ENCODE data around the gene UBALD1.

UBALD1 gene

DNA sequence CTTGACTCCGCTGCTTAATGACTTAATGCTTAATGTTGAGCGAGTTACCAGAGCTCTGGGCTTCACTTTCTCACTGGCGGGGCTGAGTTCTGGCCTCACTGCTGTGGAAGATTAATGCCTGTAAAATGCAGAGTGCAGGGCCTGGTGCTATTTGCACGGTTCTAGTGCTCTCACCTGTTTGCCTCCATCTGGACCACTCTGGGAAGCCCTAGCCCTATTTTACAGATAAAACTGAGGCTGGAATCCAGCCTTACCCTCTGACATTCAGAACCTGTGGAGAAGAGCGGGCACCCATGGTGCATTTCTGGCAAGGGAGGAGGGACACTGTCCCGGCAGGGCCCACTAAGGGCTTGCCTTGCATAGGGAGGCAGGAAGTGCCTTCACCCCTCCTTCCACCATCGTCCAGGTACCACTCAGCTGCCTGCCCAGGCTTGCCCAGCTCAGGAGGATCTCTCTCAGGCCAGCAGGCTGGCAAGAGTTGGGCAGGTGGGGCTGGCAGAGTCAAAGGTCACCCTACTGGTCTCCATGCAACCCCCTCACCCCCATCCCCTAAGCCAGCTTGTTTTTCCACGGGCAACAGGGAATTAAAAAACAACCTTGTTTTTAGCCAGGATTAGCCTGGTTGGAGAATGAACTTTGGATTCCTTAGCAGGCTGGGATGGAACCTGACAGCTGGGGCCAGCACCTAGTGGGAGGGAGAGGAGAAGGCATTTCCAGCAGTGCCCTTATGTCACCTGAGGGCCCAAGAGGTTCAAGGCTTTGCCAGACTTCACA is 4.1 kb upstream of the UBALD1 start:
- DNase-seq (ENCODE audit: low spot score): peak; percentile 42
- TF ChIP-seq, protein P1, sequence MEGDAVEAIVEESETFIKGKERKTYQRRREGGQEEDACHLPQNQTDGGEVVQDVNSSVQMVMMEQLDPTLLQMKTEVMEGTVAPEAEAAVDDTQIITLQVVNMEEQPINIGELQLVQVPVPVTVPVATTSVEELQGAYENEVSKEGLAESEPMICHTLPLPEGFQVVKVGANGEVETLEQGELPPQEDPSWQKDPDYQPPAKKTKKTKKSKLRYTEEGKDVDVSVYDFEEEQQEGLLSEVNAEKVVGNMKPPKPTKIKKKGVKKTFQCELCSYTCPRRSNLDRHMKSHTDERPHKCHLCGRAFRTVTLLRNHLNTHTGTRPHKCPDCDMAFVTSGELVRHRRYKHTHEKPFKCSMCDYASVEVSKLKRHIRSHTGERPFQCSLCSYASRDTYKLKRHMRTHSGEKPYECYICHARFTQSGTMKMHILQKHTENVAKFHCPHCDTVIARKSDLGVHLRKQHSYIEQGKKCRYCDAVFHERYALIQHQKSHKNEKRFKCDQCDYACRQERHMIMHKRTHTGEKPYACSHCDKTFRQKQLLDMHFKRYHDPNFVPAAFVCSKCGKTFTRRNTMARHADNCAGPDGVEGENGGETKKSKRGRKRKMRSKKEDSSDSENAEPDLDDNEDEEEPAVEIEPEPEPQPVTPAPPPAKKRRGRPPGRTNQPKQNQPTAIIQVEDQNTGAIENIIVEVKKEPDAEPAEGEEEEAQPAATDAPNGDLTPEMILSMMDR (conservative IDR thresholded peaks at IDR 0.05; ENCODE audit: low read depth): no peak
- peak overlapping the region; percentile 91 for H3K27ac ChIP-seq
- CTCF ChIA-PET: interaction anchor here (0.6 kb wide), 1 partner anchor 335 kb away, joined by 3 read pairs; no protein-coding TSS in a partner anchor
- POLR2A ChIA-PET (ENCODE audit: low non-redundant PET): interaction anchor here (0.5 kb wide), 1 partner anchor 192 kb away, joined by 12 read pairs; no protein-coding TSS in a partner anchor

GRCh38 chr16:4617880-4618279 is 3.2 kb upstream of the UBALD1 start:
- TF ChIP-seq, protein P1 (conservative IDR thresholded peaks at IDR 0.05; ENCODE audit: low read depth): no peak
- CTCF ChIA-PET: interaction anchor here (0.5 to 0.6 kb wide), 2 partner anchors 33 to 53 kb away, joined by 3 to 8 read pairs; no protein-coding TSS in a partner anchor
- peak overlapping the region; percentile 91 for H3K27ac ChIP-seq
- POLR2A ChIA-PET (ENCODE audit: low non-redundant PET): no interaction called here
- DNase-seq (ENCODE audit: low spot score): no peak

DNA sequence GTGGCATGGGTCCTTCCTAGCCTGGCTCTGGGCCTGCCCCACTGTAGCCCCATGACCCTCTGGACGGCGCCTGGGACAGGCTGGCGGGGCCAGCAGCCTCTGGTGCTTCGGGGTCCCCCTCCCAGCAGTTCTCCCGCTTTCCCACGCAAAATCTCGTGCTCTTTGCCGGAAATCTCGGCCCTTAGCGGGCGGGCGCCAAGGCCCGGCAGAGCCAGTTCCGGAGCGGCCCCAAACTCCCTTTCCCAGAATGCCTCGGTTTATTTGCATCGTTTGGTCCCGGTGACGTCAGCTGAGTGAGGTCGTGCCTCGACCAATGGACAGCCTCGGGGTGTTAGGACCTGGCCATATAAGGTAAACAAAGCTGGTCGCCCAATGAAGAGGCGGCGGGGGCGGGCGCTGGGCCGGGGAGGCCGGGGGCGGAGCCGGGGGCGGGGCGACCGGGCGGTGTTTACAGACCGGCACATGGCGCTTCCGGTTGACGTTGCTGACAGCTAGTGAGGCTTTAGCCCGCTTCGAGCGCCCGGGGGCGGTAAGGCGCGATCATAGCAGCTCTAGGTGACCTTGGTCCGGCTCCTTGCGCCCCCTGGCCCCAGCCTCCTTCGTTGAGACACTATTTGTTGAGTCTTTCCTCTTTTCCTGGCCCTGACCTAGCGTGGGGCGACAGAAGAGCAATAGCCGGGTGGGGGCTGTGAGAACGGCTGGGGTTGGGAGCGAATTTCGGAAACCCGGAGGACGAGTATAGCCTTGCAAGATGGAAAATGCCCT is 1.5 kb upstream of the UBALD1 start:
- TF ChIP-seq, protein P1 (conservative IDR thresholded peaks at IDR 0.05; ENCODE audit: low read depth): peak; percentile 24; the same call in 1 of the 2 replicates
- POLR2A ChIA-PET (ENCODE audit: low non-redundant PET): interaction anchor here (0.6 kb wide), 1 partner anchor 1874 kb away, joined by 3 read pairs; no protein-coding TSS in a partner anchor

GRCh38 chr16:4615384-4616046 is 827 bp upstream of the UBALD1 start:
- no peak for DNase-seq (ENCODE audit: low spot score)
- peak overlapping the region; percentile 91 for H3K27ac ChIP-seq
- TF ChIP-seq, protein P1 (conservative IDR thresholded peaks at IDR 0.05; ENCODE audit: low read depth): no peak
- CTCF ChIA-PET: interaction anchor here (0.6 to 1.3 kb wide), 2 partner anchors 9 to 197 kb away, joined by 4 to 6 read pairs; partner anchors contain the start of gene MGRN1
- POLR2A ChIA-PET (ENCODE audit: low non-redundant PET): interaction anchor here (0.6 kb wide), 1 partner anchor 1873 kb away, joined by 3 read pairs; no protein-coding TSS in a partner anchor

More for the DNA sequence above, 1.5 kb upstream of the UBALD1 start:
- CTCF ChIA-PET: interaction anchor here (0.6 to 1.3 kb wide), 3 partner anchors 8 to 198 kb away, joined by 3 to 6 read pairs (median 4); partner anchors contain the start of gene MGRN1
- DNase-seq (ENCODE audit: low spot score): peak; percentile 97
- H3K27ac ChIP-seq: peak overlapping the region; percentile 91

DNA sequence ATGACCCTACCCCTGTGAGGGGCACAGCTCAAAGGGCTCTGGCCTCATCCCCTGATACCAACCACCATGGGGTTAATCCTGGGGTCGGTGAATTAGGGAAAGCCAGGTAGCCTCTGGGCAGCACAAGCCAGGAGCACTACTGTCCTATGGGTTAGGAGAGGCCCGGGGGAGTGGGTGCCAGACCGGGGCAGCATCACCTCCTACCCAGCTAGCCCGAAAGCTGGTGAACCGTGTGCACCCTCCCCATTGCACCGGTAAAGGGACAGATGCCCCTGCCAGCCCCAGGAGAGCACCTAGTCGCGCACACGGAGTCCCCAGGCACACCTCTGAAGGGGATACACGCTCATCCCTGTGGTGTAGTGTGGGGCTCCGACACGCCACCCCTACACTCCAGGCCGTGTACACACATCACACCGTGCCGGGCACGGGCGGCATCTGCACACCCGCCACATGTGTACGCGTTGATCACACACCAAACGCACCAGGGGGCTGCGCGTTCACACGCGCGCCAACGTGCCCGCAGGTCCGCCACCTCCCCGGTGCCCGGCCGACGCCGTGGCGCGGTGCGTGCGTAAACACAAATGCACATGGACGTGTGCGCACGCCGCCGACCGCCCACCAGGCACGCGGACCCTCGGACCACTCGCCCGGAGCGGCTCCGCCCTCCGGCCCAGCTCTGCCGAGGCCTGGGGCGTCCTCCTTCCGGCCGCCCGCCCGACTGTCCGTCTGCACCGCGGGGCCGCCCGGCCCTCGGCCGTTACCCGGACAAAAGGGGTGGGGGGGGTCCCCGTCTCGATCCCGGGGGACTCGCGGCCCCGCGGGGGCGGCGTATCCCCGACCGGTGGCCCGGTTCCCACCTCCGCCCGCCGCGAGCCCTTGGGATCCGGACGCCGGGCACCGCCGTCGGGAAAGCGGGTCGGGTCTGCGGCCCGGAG is 785 bp downstream of the UBALD1 start:
- TF ChIP-seq, protein P1 (conservative IDR thresholded peaks at IDR 0.05; ENCODE audit: low read depth): no peak
- POLR2A ChIA-PET (ENCODE audit: low non-redundant PET): no interaction called here
- H3K27ac ChIP-seq: peak overlapping the region; percentile 91
- CTCF ChIA-PET: interaction anchor here (0.6 to 1.5 kb wide), 3 partner anchors 10 to 68 kb away, joined by 3 to 4 read pairs (median 3); partner anchors contain the start of gene MGRN1
- no peak for DNase-seq (ENCODE audit: low spot score)

All from RWPE1 (cell line).